ENCODE measurements around the gene ZNF646. TPM values are rescaled to one million over a fixed set of nuclear protein-coding genes. Genes with fewer than 3 reads are reported as not detected.

ZNF646 gene
- total and polyA plus RNA-seq, 2 of the 13 experiments (the other 11 are each of a cell fraction or from before 2014, with no cell fraction given) = 3.4 to 10.9 TPM

DNA sequence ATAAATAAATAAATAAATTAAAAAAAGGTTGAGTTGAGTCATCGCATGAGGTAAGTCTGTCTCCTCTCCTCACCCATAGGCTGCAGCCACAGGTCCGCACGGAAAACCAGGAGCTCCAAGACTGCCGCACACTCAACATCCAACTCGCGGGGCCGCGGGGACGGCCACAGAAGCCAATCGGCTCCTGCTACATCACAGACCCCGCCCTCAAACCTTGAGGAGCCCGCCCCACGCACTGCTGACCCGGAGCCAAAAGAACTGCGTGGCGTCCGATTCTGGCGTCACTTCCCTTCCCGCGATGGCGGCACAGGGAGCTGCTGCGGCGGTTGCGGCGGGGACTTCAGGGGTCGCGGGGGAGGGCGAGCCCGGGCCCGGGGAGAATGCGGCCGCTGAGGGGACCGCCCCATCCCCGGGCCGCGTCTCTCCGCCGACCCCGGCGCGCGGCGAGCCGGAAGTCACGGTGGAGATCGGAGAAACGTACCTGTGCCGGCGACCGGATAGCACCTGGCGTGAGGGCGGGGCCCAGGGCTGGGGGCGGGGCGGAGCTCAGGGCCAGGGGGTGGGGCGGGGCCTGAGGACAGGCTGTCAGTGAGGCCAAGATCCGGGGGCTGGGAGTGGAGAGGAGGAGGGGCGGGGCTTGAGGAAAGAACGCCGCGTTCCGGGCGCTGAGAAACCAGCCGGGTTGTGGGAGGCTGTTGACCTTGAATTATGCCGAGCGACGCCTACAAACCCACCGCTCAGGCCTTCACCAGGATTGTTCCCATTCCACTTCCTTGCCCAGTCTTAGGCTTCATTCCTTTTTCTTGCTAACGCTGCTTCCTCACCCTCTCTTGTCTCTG is 43.4 kb downstream of the ZNF646 start, which contains the start of gene KAT8 (continued):
- TF ChIP-seq SOX5 (CRISPR knock-in tag; IDR thresholded peaks at IDR 0.05; ENCODE audit: borderline replicate concordance) = peak; percentile 46; the same call in 1 of the 2 replicates
- TF ChIP-seq, protein P1, sequence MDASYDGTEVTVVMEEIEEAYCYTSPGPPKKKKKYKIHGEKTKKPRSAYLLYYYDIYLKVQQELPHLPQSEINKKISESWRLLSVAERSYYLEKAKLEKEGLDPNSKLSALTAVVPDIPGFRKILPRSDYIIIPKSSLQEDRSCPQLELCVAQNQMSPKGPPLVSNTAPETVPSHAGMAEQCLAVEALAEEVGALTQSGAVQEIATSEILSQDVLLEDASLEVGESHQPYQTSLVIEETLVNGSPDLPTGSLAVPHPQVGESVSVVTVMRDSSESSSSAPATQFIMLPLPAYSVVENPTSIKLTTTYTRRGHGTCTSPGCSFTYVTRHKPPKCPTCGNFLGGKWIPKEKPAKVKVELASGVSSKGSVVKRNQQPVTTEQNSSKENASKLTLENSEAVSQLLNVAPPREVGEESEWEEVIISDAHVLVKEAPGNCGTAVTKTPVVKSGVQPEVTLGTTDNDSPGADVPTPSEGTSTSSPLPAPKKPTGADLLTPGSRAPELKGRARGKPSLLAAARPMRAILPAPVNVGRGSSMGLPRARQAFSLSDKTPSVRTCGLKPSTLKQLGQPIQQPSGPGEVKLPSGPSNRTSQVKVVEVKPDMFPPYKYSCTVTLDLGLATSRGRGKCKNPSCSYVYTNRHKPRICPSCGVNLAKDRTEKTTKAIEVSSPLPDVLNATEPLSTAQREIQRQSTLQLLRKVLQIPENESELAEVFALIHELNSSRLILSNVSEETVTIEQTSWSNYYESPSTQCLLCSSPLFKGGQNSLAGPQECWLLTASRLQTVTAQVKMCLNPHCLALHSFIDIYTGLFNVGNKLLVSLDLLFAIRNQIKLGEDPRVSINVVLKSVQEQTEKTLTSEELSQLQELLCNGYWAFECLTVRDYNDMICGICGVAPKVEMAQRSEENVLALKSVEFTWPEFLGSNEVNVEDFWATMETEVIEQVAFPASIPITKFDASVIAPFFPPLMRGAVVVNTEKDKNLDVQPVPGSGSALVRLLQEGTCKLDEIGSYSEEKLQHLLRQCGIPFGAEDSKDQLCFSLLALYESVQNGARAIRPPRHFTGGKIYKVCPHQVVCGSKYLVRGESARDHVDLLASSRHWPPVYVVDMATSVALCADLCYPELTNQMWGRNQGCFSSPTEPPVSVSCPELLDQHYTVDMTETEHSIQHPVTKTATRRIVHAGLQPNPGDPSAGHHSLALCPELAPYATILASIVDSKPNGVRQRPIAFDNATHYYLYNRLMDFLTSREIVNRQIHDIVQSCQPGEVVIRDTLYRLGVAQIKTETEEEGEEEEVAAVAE (CRISPR knock-in tag; IDR thresholded peaks at IDR 0.05; ENCODE audit: borderline replicate concordance) = peak; percentile 74
- peak; percentile 73 for TF ChIP-seq HNRNPLL (IDR thresholded peaks at IDR 0.05; ENCODE audit: low read depth, low read length, poor library complexity, severe bottlenecking)
- TF ChIP-seq, protein P2, sequence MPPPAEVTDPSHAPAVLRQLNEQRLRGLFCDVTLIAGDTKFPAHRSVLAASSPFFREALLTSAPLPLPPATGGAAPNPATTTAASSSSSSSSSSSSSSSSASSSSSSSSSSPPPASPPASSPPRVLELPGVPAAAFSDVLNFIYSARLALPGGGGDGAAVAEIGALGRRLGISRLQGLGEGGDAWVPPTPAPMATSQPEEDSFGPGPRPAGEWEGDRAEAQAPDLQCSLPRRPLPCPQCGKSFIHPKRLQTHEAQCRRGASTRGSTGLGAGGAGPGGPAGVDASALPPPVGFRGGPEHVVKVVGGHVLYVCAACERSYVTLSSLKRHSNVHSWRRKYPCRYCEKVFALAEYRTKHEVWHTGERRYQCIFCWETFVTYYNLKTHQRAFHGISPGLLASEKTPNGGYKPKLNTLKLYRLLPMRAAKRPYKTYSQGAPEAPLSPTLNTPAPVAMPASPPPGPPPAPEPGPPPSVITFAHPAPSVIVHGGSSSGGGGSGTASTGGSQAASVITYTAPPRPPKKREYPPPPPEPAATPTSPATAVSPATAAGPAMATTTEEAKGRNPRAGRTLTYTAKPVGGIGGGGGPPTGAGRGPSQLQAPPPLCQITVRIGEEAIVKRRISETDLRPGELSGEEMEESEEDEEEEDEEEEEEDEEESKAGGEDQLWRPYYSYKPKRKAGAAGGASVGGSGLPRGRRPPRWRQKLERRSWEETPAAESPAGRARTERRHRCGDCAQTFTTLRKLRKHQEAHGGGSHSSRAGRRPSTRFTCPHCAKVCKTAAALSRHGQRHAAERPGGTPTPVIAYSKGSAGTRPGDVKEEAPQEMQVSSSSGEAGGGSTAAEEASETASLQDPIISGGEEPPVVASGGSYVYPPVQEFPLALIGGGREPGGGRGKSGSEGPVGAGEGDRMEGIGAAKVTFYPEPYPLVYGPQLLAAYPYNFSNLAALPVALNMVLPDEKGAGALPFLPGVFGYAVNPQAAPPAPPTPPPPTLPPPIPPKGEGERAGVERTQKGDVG (CRISPR knock-in tag; IDR thresholded peaks at IDR 0.05; ENCODE audit: borderline replicate concordance) = no peak; the same call in 1 of the 2 replicates
- no peak for TF ChIP-seq SMAD9 (CRISPR knock-in tag; IDR thresholded peaks at IDR 0.05)
- TF ChIP-seq ZNF343 (CRISPR knock-in tag; IDR thresholded peaks at IDR 0.05) = peak; percentile 85; the same call in 1 of the 2 replicates
- TF ChIP-seq ZNF205 (CRISPR knock-in tag; IDR thresholded peaks at IDR 0.05) = peak; percentile 78
- TF ChIP-seq NONO (IDR thresholded peaks at IDR 0.05) = no peak
- TF ChIP-seq NONO (CRISPR knock-in tag; conservative IDR thresholded peaks at IDR 0.05) = peak; percentile 98
- TF ChIP-seq, protein P3, sequence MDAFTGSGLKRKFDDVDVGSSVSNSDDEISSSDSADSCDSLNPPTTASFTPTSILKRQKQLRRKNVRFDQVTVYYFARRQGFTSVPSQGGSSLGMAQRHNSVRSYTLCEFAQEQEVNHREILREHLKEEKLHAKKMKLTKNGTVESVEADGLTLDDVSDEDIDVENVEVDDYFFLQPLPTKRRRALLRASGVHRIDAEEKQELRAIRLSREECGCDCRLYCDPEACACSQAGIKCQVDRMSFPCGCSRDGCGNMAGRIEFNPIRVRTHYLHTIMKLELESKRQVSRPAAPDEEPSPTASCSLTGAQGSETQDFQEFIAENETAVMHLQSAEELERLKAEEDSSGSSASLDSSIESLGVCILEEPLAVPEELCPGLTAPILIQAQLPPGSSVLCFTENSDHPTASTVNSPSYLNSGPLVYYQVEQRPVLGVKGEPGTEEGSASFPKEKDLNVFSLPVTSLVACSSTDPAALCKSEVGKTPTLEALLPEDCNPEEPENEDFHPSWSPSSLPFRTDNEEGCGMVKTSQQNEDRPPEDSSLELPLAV (CRISPR knock-in tag; conservative IDR thresholded peaks at IDR 0.05; ENCODE audit: low read depth) = no peak
- TF ChIP-seq ZNF431 (CRISPR knock-in tag; IDR thresholded peaks at IDR 0.05; ENCODE audit: borderline replicate concordance, low read depth) = no peak; the same call in 1 of the 2 replicates
- peak; percentile 87; the same call in 1 of the 2 replicates for TF ChIP-seq KAT7 (CRISPR knock-in tag; IDR thresholded peaks at IDR 0.05; ENCODE audit: borderline replicate concordance)
- TF ChIP-seq, protein P4, sequence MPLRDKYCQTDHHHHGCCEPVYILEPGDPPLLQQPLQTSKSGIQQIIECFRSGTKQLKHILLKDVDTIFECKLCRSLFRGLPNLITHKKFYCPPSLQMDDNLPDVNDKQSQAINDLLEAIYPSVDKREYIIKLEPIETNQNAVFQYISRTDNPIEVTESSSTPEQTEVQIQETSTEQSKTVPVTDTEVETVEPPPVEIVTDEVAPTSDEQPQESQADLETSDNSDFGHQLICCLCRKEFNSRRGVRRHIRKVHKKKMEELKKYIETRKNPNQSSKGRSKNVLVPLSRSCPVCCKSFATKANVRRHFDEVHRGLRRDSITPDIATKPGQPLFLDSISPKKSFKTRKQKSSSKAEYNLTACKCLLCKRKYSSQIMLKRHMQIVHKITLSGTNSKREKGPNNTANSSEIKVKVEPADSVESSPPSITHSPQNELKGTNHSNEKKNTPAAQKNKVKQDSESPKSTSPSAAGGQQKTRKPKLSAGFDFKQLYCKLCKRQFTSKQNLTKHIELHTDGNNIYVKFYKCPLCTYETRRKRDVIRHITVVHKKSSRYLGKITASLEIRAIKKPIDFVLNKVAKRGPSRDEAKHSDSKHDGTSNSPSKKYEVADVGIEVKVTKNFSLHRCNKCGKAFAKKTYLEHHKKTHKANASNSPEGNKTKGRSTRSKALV (CRISPR knock-in tag; IDR thresholded peaks at IDR 0.05) = no peak
